ENCODE data around the gene DLGAP4. TPM values are rescaled to one million over a fixed set of nuclear protein-coding genes. Genes with fewer than 3 reads are reported as not detected.

Gene DLGAP4
- total and polyA plus RNA-seq, 2 of the 13 experiments (the other 11 are each of a cell fraction or from before 2014, with no cell fraction given) = 15.2 to 26.7 TPM

- TF ChIP-seq HNF4G (IDR thresholded peaks at IDR 0.05; ENCODE audit: borderline replicate concordance, low read depth, low read length) (no peak), HNF4G (CRISPR knock-in tag; IDR thresholded peaks at IDR 0.05; ENCODE audit: borderline replicate concordance, low read depth) (no peak), GLMP (CRISPR knock-in tag; IDR thresholded peaks at IDR 0.05; ENCODE audit: borderline replicate concordance) (no peak), SIX1 (CRISPR knock-in tag; IDR thresholded peaks at IDR 0.05; ENCODE audit: borderline replicate concordance) (no peak), DNMT1 (CRISPR knock-in tag; IDR thresholded peaks at IDR 0.05) (no peak), YEATS2 (CRISPR knock-in tag; IDR thresholded peaks at IDR 0.05; ENCODE audit: borderline replicate concordance) (no peak), ZNF687 (CRISPR knock-in tag; IDR thresholded peaks at IDR 0.05) (peak; percentile 34; the same call in 1 of the 2 replicates), ZNF256 (CRISPR knock-in tag; conservative IDR thresholded peaks at IDR 0.05) (no peak), ZBTB49 (CRISPR knock-in tag; IDR thresholded peaks at IDR 0.05; ENCODE audit: borderline replicate concordance) (0 out of 2 replicates have a peak, but pooled peaks have one; percentile 2), SOX5 (CRISPR knock-in tag; IDR thresholded peaks at IDR 0.05; ENCODE audit: borderline replicate concordance) (0 out of 2 replicates have a peak, but pooled peaks have one; percentile 6), ZKSCAN1 (IDR thresholded peaks at IDR 0.05; ENCODE audit: low read length) (no peak), CREB1 (IDR thresholded peaks at IDR 0.05) (no peak), CREB1 (CRISPR knock-in tag; IDR thresholded peaks at IDR 0.05) (no peak), GPBP1L1 (CRISPR knock-in tag; IDR thresholded peaks at IDR 0.05) (no peak), PPARG (CRISPR knock-in tag; conservative IDR thresholded peaks at IDR 0.05) (no peak), ZFX (CRISPR knock-in tag; IDR thresholded peaks at IDR 0.05; ENCODE audit: low read depth) (no peak), SALL1 (CRISPR knock-in tag; IDR thresholded peaks at IDR 0.05) (0 out of 2 replicates have a peak, but pooled peaks have one; percentile 10)
Measured at GRCh38 chr20:36543184-36544133, 237.3 kb downstream of the DLGAP4 start (continued).

All from HepG2 (cell line).